Mesenchymal stem cell (in vitro differentiated cells and primary cell): ENCODE measurements around the gene VASP.
A peak's percentile ranks its signal among the peaks of the same experiment; 100 is the strongest.

ENCODE experiments used
- DNase-seq: peaks from one replicate; pipeline ENCODE4 v3.0.0-alpha.2; 2013
- H2AFZ ChIP-seq: one replicate; pipeline ENCODE4 v1.6.1; 2013; ENCODE audit warnings: low read depth, mild to moderate bottlenecking, control low read depth, inconsistent platforms, low read length, moderate library complexity
- H2AK5ac ChIP-seq: 2 replicates; pipeline ENCODE4 v1.6.1; 2013; ENCODE audit warnings: low read length, moderate library complexity, mild to moderate bottlenecking, inconsistent platforms; ENCODE audit not compliant: severe bottlenecking
- H2BK120ac ChIP-seq: one replicate; pipeline ENCODE4 v1.6.1; 2013; ENCODE audit warnings: low read depth, mild to moderate bottlenecking, inconsistent platforms, low read length, moderate library complexity
- H2BK12ac ChIP-seq, 2 experiments: one replicate each; pipeline ENCODE4 v1.6.1; 2013; ENCODE audit warnings: inconsistent platforms in 2 of 2, low read length in 2 of 2, mild to moderate bottlenecking in 2 of 2, moderate library complexity in 2 of 2, control low read depth in 1 of 2
- H2BK15ac ChIP-seq: one replicate; pipeline ENCODE4 v1.6.1; 2013; ENCODE audit warnings: mild to moderate bottlenecking, low read depth, inconsistent platforms; ENCODE audit not compliant: poor library complexity, severe bottlenecking
- H2BK5ac ChIP-seq: 2 replicates; pipeline ENCODE4 v1.6.1; 2013; ENCODE audit warnings: low read depth, mild to moderate bottlenecking, low read length, control low read depth, inconsistent platforms; ENCODE audit not compliant: poor library complexity, severe bottlenecking
- H3K14ac ChIP-seq, 2 experiments: one replicate each; pipeline ENCODE4 v1.6.1; 2013; ENCODE audit warnings: inconsistent platforms in 2 of 2, low read length in 2 of 2, control low read depth in 1 of 2, mild to moderate bottlenecking in 1 of 2, moderate library complexity in 1 of 2
- H3K18ac ChIP-seq, 2 experiments: one replicate each; pipeline ENCODE4 v1.6.1; 2013; ENCODE audit warnings: inconsistent platforms in 2 of 2, low read length in 2 of 2, control low read depth in 1 of 2, low read depth in 1 of 2, mild to moderate bottlenecking in 1 of 2
- H3K23ac ChIP-seq, 2 experiments: one replicate each; pipeline ENCODE4 v1.6.1; 2013; ENCODE audit warnings: inconsistent platforms in 2 of 2, low read length in 2 of 2, mild to moderate bottlenecking in 2 of 2, moderate library complexity in 2 of 2, control low read depth in 1 of 2
- H3K27ac ChIP-seq: 2 replicates; pipeline ENCODE4 v1.5.1; 2013; ENCODE audit warnings: mild to moderate bottlenecking, moderate library complexity, low read length, control low read depth, inconsistent platforms; ENCODE audit not compliant: poor library complexity, severe bottlenecking
- H3K27me3 ChIP-seq, 2 experiments: 2 replicates each; pipeline versions ENCODE4 v1.6.1 to v1.7.0; 2013; ENCODE audit warnings: low read length in 2 of 2, mild to moderate bottlenecking in 2 of 2, moderate library complexity in 2 of 2, control low read depth in 1 of 2, inconsistent platforms in 1 of 2; ENCODE audit not compliant: control insufficient read depth in 1 of 2, insufficient read depth in 1 of 2
- H3K36me3 ChIP-seq, 2 experiments: 2 replicates each; pipeline versions ENCODE4 v1.6.1 to v1.7.0; 2013; ENCODE audit warnings: low read length in 2 of 2, control low read depth in 1 of 2, inconsistent platforms in 1 of 2, low read depth in 1 of 2, mild to moderate bottlenecking in 1 of 2; ENCODE audit not compliant: insufficient read depth in 2 of 2, control insufficient read depth in 1 of 2
- H3K4ac ChIP-seq, 2 experiments: one replicate each; pipeline ENCODE4 v1.6.1; 2013; ENCODE audit warnings: inconsistent platforms in 2 of 2, low read length in 2 of 2, mild to moderate bottlenecking in 2 of 2, moderate library complexity in 2 of 2, control low read depth in 1 of 2, low read depth in 1 of 2
- H3K4me1 ChIP-seq: 2 replicates; pipeline ENCODE4 v1.6.1; 2013; ENCODE audit warnings: low read depth, low read length, control low read depth; ENCODE audit not compliant: control insufficient read depth, insufficient read depth
- H3K4me2 ChIP-seq: 2 replicates; pipeline ENCODE4 v1.6.1; 2013; ENCODE audit warnings: low read length, mild to moderate bottlenecking, inconsistent platforms; ENCODE audit not compliant: poor library complexity, severe bottlenecking
- H3K4me3 ChIP-seq, 2 experiments: 2 replicates each; pipeline versions ENCODE4 v1.5.1 to v1.7.0; 2013; ENCODE audit warnings: low read length in 2 of 2, mild to moderate bottlenecking in 2 of 2, control low read depth in 1 of 2, low read depth in 1 of 2; ENCODE audit not compliant: insufficient read depth in 1 of 2
- H3K79me1 ChIP-seq: replicated peaks from 2 replicates; pipeline ENCODE4 v1.6.1; 2013; ENCODE audit warnings: mild to moderate bottlenecking, control low read depth, low read length, inconsistent platforms; ENCODE audit not compliant: poor library complexity, severe bottlenecking
- H3K9ac ChIP-seq: 2 replicates; pipeline ENCODE4 v1.7.0; 2013; ENCODE audit warnings: mild to moderate bottlenecking, low read length, moderate library complexity
- H3K9me3 ChIP-seq: 2 replicates; pipeline ENCODE4 v1.7.0; 2013; ENCODE audit warnings: mild to moderate bottlenecking, low read length; ENCODE audit not compliant: control insufficient read depth
- H4K8ac ChIP-seq: one replicate; pipeline ENCODE4 v1.6.1; 2013; ENCODE audit warnings: inconsistent platforms, mild to moderate bottlenecking, low read length, moderate library complexity
- H4K91ac ChIP-seq: one replicate; pipeline ENCODE4 v1.6.1; 2013; ENCODE audit warnings: mild to moderate bottlenecking, low read length, inconsistent platforms
- WGBS: methylation state at CpG from one replicate; pipeline ENCODE4 v1.1.7; 2013; ENCODE audit warnings: mixed read lengths; 5-methylcytosine and 5-hydroxymethylcytosine counted together

VASP gene

DNA sequence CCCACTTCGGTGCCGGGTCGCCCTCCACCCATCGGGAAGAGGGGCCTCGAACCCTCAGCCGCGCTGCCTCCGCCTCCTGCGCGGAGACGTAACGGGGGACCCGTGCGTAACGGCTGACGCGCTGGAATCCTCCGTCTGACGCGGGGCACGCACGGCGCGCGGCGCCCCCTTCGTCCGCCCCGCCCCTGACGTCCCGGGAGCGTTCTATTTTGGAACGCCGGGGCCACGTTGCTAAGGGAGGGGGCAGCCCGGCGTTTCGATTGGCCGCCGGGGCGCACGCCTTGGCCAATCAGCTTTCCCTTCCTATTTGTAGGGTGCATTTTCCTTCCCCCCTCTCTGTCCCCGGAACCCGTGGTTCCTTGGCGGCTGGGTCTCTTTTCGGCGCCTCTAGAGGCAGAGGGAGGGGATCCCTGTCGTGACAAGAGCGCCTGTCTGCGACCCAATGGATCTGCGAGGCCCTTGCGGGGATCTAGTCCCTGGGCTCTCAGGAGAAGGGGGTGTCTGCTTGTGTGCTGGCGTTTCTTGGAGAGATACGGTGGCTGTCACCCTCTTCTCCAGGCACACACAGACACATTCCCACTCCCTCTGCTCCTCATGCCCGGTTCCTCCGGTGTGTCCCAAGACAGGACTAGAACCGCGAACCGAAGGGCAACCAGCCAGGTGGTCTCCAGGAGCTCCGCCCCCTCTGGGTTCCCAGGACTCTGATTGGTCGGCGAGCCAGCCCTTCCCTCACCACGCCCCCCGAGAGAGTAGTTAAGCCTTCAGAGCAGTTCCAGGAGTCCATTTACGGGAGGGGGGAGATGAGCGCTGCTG is 37.9 kb upstream of the VASP start:
- peak overlapping the region; percentile 13 for H4K8ac ChIP-seq
- H3K4me2 ChIP-seq = peak overlapping the region; percentile 100
- peak overlapping the region; percentile 28 for H4K91ac ChIP-seq
- H3K4me3 ChIP-seq = peak overlapping the region; percentile 65 to 99
- peaks cover 0 to 27% of the 10 kb centered on the region in 2 experiments for H3K27me3 ChIP-seq
- H3K4me1 ChIP-seq = peaks cover 28% of the 10 kb centered on the region
- H3K27ac ChIP-seq = peak overlapping the region; percentile 71
- no peak overlapping the region for H3K23ac ChIP-seq
- H3K18ac ChIP-seq = peak overlapping the region; percentile 40 to 74
- no peak overlapping the region for H3K14ac ChIP-seq
- H2BK5ac ChIP-seq = peak overlapping the region; percentile 39
- H3K4ac ChIP-seq = peak overlapping the region in 1 of 2 experiments; percentile 38
- WGBS = under 1% methylated on average over 55 of the region's 66 CpGs
- peak; percentile 75 for DNase-seq
- H3K9ac ChIP-seq = peak overlapping the region; percentile 99
- peaks cover 2 to 11% of the 10 kb centered on the region in 2 experiments for H3K36me3 ChIP-seq
- H2BK15ac ChIP-seq = peak overlapping the region; percentile 60
- H2BK120ac ChIP-seq = no peak overlapping the region
- no peak overlapping the region for H2AK5ac ChIP-seq
- H2BK12ac ChIP-seq = peak overlapping the region; percentile 34 to 44
- no peaks in the 10 kb centered on the region for H3K79me1 ChIP-seq
- H2AFZ ChIP-seq = peak overlapping the region; percentile 87
- H3K9me3 ChIP-seq = no peaks in the 10 kb centered on the region

DNA sequence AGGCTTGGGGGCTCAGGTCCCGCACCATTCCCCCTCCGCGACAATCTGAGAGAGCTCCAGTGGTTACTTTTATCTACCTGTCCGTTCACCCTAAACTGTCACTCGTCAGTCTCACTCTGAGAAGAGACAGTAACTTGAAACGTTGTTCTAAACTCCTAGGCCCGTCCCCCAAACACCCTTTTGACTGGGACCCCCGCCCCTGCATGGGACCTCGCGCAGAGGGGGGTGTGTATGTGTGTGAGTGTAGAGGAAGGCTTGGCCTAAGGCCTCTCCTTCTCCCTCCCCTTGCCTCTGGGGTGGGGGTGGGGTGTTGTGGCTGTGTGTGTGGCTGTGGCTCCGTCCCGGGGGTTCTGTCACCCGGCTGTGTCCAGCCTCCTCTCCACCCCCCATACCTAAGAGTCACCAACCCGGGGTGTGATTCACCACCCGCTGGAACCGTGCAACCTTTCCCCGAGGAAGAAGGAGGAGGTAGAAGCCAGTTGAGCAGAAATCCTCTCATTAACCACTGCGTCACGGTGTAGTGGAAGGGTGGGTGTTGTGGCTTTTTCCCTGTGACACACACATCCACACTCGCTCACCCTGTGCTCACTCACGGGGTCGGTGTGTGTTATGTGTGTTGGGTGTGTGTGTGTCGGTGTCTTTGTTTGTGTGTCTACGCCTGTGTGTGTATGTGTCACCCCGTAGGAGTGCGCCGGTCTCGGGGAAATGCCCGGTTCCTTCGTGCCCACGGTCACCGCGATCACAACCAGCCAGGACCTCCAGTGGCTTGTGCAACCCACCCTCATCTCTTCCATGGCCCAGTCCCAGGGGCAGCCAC is 37.1 kb upstream of the VASP start:
- Histone ChIP-seq H3K27me3 (peaks cover 0 to 27% of the 10 kb centered on the region in 2 experiments), H3K4me3 (peak overlapping the region; percentile 65 to 99), H4K91ac (peak overlapping the region; percentile 14)

GRCh38 chr19:45470762-45471081 is 36.6 kb upstream of the VASP start:
- Histone ChIP-seq H2AFZ (no peak overlapping the region), H3K4me2 (no peak overlapping the region), H3K9me3 (no peaks in the 10 kb centered on the region), H3K4ac (peak overlapping the region in 1 of 2 experiments; percentile 36), H3K4me3 (peak overlapping the region in 1 of 2 experiments; percentile 7), H3K9ac (peak overlapping the region; percentile 99), H3K27ac (no peak overlapping the region), H3K4me1 (peaks cover 28% of the 10 kb centered on the region), H2BK120ac (no peak overlapping the region), H4K91ac (no peak overlapping the region), H3K14ac (no peak overlapping the region), H3K18ac (no peak overlapping the region), H2BK15ac (no peak overlapping the region), H3K27me3 (peaks cover 0 to 22% of the 10 kb centered on the region in 2 experiments), H3K23ac (no peak overlapping the region), H3K36me3 (peaks cover 2 to 11% of the 10 kb centered on the region in 2 experiments), H2AK5ac (no peak overlapping the region), H2BK12ac (peak overlapping the region in 1 of 2 experiments; percentile 0), H2BK5ac (no peak overlapping the region), H4K8ac (no peak overlapping the region), H3K79me1 (no peaks in the 10 kb centered on the region)
- 93% methylated on average over 13 of the region's 15 CpGs for whole genome bisulfite sequencing
- no peak for DNase-seq

More for the DNA sequence above, 37.1 kb upstream of the VASP start:
- H3K9ac ChIP-seq = peak overlapping the region; percentile 99
- H3K4ac ChIP-seq = peak overlapping the region in 1 of 2 experiments; percentile 36
- peak overlapping the region; percentile 40 for H4K8ac ChIP-seq
- 77% methylated on average over 16 of the region's 33 CpGs for WGBS
- no peak overlapping the region for H3K27ac ChIP-seq
- H3K9me3 ChIP-seq = no peaks in the 10 kb centered on the region
- no peak overlapping the region for H2BK120ac ChIP-seq
- no peak overlapping the region for H2AK5ac ChIP-seq
- no peaks in the 10 kb centered on the region for H3K79me1 ChIP-seq
- H3K14ac ChIP-seq = peak overlapping the region in 1 of 2 experiments; percentile 38
- peaks cover 2 to 11% of the 10 kb centered on the region in 2 experiments for H3K36me3 ChIP-seq
- peak overlapping the region; percentile 98 for H3K4me2 ChIP-seq
- H3K18ac ChIP-seq = peak overlapping the region in 1 of 2 experiments; percentile 30
- no peak overlapping the region for H2BK15ac ChIP-seq
- H2BK5ac ChIP-seq = no peak overlapping the region
- H2BK12ac ChIP-seq = peak overlapping the region in 1 of 2 experiments; percentile 0
- peak; percentile 83 for DNase-seq
- H3K4me1 ChIP-seq = peaks cover 28% of the 10 kb centered on the region
- H2AFZ ChIP-seq = peak overlapping the region; percentile 58
- H3K23ac ChIP-seq = no peak overlapping the region
